Measurements from ENCODE around the gene HMGCS2.

The HMGCS2 gene

DNA sequence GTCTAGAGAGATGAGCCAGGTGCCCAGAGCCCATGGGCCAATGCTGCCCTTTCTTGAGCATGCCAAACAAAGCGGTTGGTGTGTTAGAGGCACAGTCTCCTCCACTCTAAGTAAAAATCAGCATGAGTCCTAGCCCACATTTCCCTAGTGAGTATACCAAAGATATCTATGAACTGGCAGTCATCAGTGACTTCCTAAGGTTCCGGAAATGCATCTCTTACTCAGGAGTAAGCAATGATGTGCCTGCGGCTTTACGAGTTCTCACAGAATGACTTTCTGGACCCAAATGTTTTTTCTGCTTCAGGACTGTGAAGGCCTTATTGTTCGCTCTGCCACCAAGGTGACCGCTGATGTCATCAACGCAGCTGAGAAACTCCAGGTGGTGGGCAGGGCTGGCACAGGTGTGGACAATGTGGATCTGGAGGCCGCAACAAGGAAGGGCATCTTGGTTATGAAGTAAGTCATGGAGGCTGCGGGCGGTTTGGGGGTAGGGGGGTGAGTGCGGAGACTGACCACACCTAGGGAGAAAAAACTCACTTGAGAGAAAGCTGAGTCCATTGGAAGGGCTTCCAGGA lies 47.8 kb downstream of the HMGCS2 start:
- TF ChIP-seq, protein P1, sequence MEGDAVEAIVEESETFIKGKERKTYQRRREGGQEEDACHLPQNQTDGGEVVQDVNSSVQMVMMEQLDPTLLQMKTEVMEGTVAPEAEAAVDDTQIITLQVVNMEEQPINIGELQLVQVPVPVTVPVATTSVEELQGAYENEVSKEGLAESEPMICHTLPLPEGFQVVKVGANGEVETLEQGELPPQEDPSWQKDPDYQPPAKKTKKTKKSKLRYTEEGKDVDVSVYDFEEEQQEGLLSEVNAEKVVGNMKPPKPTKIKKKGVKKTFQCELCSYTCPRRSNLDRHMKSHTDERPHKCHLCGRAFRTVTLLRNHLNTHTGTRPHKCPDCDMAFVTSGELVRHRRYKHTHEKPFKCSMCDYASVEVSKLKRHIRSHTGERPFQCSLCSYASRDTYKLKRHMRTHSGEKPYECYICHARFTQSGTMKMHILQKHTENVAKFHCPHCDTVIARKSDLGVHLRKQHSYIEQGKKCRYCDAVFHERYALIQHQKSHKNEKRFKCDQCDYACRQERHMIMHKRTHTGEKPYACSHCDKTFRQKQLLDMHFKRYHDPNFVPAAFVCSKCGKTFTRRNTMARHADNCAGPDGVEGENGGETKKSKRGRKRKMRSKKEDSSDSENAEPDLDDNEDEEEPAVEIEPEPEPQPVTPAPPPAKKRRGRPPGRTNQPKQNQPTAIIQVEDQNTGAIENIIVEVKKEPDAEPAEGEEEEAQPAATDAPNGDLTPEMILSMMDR (IDR thresholded peaks at IDR 0.05) = no peak

DNA sequence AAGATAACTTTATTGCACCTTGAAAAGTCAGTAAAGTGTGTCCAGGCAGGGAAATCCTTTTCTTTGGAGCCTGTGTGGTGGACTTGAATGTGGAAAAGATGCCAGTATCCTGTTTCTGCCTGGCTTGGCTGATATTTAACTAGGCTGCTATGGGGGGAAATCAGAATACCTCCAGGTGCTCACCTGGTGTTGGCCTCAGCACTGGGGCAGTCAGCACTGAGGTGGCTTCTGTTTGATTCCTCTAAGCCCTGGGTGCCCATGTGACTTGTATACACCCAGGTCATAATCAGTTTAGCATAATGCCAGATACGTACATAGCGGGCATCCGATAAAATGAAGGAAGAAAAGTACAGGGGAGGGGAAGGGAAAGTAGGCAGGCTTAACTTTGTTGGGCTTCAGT lies 49.7 kb downstream of the HMGCS2 start:
- Histone ChIP-seq H3K4me1 (peaks cover 0 to 28% (median 21%) of the 10 kb centered on the region in 4 donors), H3K27me3 (no peaks in the 10 kb centered on the region), H3K9me3 (no peaks in the 10 kb centered on the region), H3K27ac (no peak overlapping the region), H3K4me3 (no peak overlapping the region), H3K36me3 (peaks cover 14 to 30% (median 16%) of the 10 kb centered on the region in 3 donors)
- TF ChIP-seq, protein P1 (IDR thresholded peaks at IDR 0.05) = no peak
- no peak for DNase-seq
- intact Hi-C loops (cut with DNase I; ENCODE audit: low total_unique reads) = no loop called here

More for the DNA sequence above, 47.8 kb downstream of the HMGCS2 start:
- Histone ChIP-seq H3K4me3 (no peak overlapping the region), H3K36me3 (peaks cover 31 to 50% (median 31%) of the 10 kb centered on the region in 3 donors), H3K27me3 (no peaks in the 10 kb centered on the region), H3K9me3 (no peaks in the 10 kb centered on the region), H3K4me1 (peaks cover 0 to 8% (median 5%) of the 10 kb centered on the region in 4 donors), H3K27ac (no peak overlapping the region)
- intact Hi-C loops (cut with DNase I; ENCODE audit: low total_unique reads) = no loop called here
- DNase-seq = no peak

DNA sequence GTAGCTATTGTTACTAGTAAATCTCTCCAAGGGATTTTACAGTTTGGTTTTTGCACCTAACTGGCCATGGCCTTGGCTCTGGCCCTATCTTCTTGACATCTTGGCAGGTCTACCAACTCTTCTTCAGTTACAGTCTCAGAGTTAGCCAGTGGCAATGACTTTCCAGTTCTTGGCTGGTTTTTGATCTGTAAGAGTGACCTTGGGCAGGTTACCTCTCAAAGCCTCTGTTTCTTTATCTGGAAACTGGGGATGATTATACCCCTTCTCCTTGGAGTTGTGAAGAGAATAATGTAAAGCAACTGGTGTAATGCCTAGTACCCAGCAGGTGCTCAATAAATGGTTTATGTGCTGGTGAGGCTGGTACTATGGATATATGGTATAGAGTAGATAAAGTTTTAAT lies 50.3 kb downstream of the HMGCS2 start:
- no peaks in the 10 kb centered on the region for H3K9me3 ChIP-seq
- no peaks in the 10 kb centered on the region for H3K27me3 ChIP-seq
- no peak overlapping the region for H3K27ac ChIP-seq
- H3K4me3 ChIP-seq = no peak overlapping the region
- DNase-seq = no peak
- peaks cover 0 to 34% (median 25%) of the 10 kb centered on the region in 4 donors for H3K4me1 ChIP-seq
- TF ChIP-seq, protein P1 (IDR thresholded peaks at IDR 0.05) = no peak
- peaks cover 8 to 24% (median 10%) of the 10 kb centered on the region in 3 donors for H3K36me3 ChIP-seq
- intact Hi-C loops (cut with DNase I; ENCODE audit: low total_unique reads) = no loop called here

DNA sequence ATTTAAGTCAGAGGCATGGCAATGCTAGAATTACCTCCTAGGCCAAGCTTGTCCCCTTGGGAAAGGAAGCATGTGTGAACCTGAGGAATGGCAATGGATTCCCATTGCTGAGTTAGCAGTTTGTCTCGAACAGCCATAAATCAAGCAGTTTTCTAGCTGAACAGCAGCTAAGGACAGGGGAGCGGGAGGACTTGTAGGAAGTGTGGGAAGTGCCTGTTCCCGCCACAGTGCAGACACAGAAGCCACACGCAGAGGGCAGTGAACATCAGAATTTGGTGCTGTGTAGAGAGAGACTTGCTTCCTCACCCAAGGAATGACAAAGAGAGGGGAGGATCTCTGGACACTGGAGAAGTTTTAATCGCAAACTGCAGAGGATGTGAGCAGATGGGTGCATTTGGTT lies 53.2 kb downstream of the HMGCS2 start:
- no peaks in the 10 kb centered on the region for H3K27me3 ChIP-seq
- no peak for DNase-seq

DNA sequence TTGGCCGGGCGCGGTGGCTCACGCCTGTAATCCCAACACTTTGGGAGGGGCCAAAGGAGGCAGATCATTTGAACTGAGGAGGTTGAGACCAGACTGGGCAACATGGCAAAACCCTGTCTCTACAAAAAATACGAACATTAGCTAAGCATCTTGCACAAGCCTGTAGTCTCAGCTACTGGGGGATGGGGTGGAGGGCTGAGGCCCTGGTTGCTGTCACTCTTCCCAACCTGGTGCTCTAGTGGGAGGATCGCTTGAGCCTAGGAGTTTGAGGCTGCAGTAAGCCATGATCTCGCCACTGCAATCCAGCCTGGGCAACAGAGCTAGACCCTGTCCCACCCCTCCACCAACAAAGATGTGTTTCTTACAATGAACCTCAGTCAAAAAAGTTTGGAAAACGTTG lies 54.1 kb downstream of the HMGCS2 start:
- intact Hi-C loops (cut with DNase I; ENCODE audit: low total_unique reads) = no loop called here
- Histone ChIP-seq H3K27ac (peak overlapping the region; percentile 85 to 87), H3K27me3 (no peaks in the 10 kb centered on the region), H3K36me3 (no peaks in the 10 kb centered on the region), H3K4me1 (peaks cover 0 to 52% (median 34%) of the 10 kb centered on the region in 4 donors), H3K9me3 (no peaks in the 10 kb centered on the region), H3K4me3 (peak overlapping the region; percentile 79 to 88)
- peak; percentile 69 to 78 for DNase-seq
- TF ChIP-seq, protein P1 (IDR thresholded peaks at IDR 0.05) = no peak

More for the DNA sequence above, 53.2 kb downstream of the HMGCS2 start:
- Histone ChIP-seq H3K4me1 (peaks cover 0 to 52% (median 34%) of the 10 kb centered on the region in 4 donors), H3K4me3 (no peak overlapping the region), H3K36me3 (no peaks in the 10 kb centered on the region), H3K9me3 (no peaks in the 10 kb centered on the region), H3K27ac (peak overlapping the region; percentile 53 to 85)
- intact Hi-C loops (cut with DNase I; ENCODE audit: low total_unique reads) = no loop called here
- TF ChIP-seq, protein P1 (IDR thresholded peaks at IDR 0.05) = no peak
